Ishikawa (cell line): ENCODE measurements around the gene GRP.

ENCODE experiments used
- CEBPB ChIP-seq: IDR thresholded peaks from 2 replicates; pipeline ENCODE4 v1.6.1; 2012
- CREB1 ChIP-seq: IDR thresholded peaks from 2 replicates; pipeline ENCODE4 v1.6.1; 2012; ENCODE audit warnings: low read depth
- EGR1 ChIP-seq: IDR thresholded peaks from 2 replicates; pipeline ENCODE4 v1.6.1; 2012
- EP300 ChIP-seq: IDR thresholded peaks from 2 replicates; pipeline ENCODE4 v1.6.1; 2012; ENCODE audit warnings: borderline replicate concordance
- FOXM1 ChIP-seq: IDR thresholded peaks from 2 replicates; pipeline ENCODE4 v1.6.1; 2012; ENCODE audit warnings: low read depth, borderline replicate concordance
- NFIC ChIP-seq: IDR thresholded peaks from 2 replicates; pipeline ENCODE4 v1.6.1; 2012
- RAD21 ChIP-seq: IDR thresholded peaks from 2 replicates; pipeline ENCODE4 v1.6.1; 2012; ENCODE audit warnings: low read depth
- TAF1 ChIP-seq: IDR thresholded peaks from 2 replicates; pipeline ENCODE4 v1.6.1; 2012; ENCODE audit warnings: low read depth, mild to moderate bottlenecking
- TEAD4 ChIP-seq: IDR thresholded peaks from 2 replicates; pipeline ENCODE4 v1.6.1; 2012
- TF ChIP-seq, protein P1 (sequence below): IDR thresholded peaks from 2 replicates; pipeline ENCODE4 v1.6.1; 2012
- TF ChIP-seq, protein P2 (sequence below): IDR thresholded peaks from 2 replicates; pipeline ENCODE4 v1.6.1; 2012; ENCODE audit warnings: low read depth, mild to moderate bottlenecking

DNA sequence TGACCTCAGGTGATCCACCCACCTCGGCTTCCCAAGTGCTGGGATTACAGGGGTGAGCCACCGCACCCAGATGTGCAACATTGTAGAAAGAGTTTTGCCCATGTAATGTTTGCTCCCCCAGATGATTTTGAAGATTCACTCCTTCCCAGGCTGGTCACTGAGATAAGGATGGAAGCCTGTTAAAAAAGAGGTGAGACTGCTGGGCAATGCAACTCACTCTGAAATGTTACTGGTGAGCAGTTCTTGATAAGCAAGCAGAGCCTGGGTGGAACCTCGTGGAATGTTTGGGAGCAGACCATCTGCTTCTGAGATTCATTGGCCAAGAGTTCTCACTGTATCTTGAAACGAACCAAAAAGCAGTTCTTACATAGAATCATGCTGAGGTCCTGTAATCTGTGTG, 19.7 kb downstream of the GRP start:
- TF ChIP-seq, protein P1, sequence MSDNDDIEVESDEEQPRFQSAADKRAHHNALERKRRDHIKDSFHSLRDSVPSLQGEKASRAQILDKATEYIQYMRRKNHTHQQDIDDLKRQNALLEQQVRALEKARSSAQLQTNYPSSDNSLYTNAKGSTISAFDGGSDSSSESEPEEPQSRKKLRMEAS = no peak
- TF ChIP-seq CREB1 (no peak), TAF1 (no peak), TEAD4 (no peak), EGR1 (no peak), EP300 (no peak), CEBPB (no peak), FOXM1 (no peak), RAD21 (no peak), NFIC (no peak)
- TF ChIP-seq, protein P2, sequence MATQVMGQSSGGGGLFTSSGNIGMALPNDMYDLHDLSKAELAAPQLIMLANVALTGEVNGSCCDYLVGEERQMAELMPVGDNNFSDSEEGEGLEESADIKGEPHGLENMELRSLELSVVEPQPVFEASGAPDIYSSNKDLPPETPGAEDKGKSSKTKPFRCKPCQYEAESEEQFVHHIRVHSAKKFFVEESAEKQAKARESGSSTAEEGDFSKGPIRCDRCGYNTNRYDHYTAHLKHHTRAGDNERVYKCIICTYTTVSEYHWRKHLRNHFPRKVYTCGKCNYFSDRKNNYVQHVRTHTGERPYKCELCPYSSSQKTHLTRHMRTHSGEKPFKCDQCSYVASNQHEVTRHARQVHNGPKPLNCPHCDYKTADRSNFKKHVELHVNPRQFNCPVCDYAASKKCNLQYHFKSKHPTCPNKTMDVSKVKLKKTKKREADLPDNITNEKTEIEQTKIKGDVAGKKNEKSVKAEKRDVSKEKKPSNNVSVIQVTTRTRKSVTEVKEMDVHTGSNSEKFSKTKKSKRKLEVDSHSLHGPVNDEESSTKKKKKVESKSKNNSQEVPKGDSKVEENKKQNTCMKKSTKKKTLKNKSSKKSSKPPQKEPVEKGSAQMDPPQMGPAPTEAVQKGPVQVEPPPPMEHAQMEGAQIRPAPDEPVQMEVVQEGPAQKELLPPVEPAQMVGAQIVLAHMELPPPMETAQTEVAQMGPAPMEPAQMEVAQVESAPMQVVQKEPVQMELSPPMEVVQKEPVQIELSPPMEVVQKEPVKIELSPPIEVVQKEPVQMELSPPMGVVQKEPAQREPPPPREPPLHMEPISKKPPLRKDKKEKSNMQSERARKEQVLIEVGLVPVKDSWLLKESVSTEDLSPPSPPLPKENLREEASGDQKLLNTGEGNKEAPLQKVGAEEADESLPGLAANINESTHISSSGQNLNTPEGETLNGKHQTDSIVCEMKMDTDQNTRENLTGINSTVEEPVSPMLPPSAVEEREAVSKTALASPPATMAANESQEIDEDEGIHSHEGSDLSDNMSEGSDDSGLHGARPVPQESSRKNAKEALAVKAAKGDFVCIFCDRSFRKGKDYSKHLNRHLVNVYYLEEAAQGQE = no peak
